Hepatocyte (in vitro differentiated cells): Measurements from ENCODE around the gene HIPK4. TPM values are rescaled to one million over a fixed set of nuclear protein-coding genes. Genes with fewer than 3 reads are reported as not detected.

Experiments
- DNase-seq: peaks from one replicate; pipeline ENCODE4 v3.0.0-alpha.2; 2016; ENCODE audit warnings: low spot score
- H2AFZ ChIP-seq: fragments of 200-600 bp; sonication (generic); 2 replicates; pipeline ENCODE4 v1.6.0; 2016; ENCODE audit warnings: antibody characterized with exemption, mild to moderate bottlenecking
- H3K27ac ChIP-seq: fragments of 200-600 bp; sonication (generic); 2 replicates; pipeline ENCODE4 v1.5.1; 2016; ENCODE audit warnings: mild to moderate bottlenecking
- H3K27me3 ChIP-seq: fragments of 200-600 bp; sonication (generic); 2 replicates; pipeline ENCODE4 v1.6.1; 2016
- H3K36me3 ChIP-seq: fragments of 200-600 bp; sonication (generic); replicated peaks from 2 replicates; pipeline ENCODE4 v1.5.1; 2016; ENCODE audit warnings: low read depth; ENCODE audit not compliant: insufficient read depth
- H3K4me1 ChIP-seq: fragments of 200-600 bp; sonication (generic); 2 replicates; pipeline ENCODE4 v1.5.1; 2016; ENCODE audit warnings: mild to moderate bottlenecking, moderate library complexity; ENCODE audit not compliant: insufficient read depth
- H3K4me2 ChIP-seq: fragments of 200-600 bp; sonication (generic); 2 replicates; pipeline ENCODE4 v1.6.0; 2016
- H3K4me3 ChIP-seq: fragments of 200-600 bp; sonication (generic); 2 replicates; pipeline ENCODE4 v1.5.1; 2016; ENCODE audit warnings: mild to moderate bottlenecking
- H3K79me2 ChIP-seq: fragments of 200-600 bp; sonication (generic); 2 replicates; pipeline ENCODE4 v1.6.0; 2017; ENCODE audit warnings: mild to moderate bottlenecking
- H3K9me2 ChIP-seq: fragments of 200-600 bp; sonication (generic); replicated peaks from 2 replicates; pipeline ENCODE4 v1.6.0; 2017; ENCODE audit warnings: mild to moderate bottlenecking; ENCODE audit not compliant: insufficient read depth
- H3K9me3 ChIP-seq: fragments of 200-600 bp; sonication (generic); 2 replicates; pipeline ENCODE4 v1.5.1; 2016; ENCODE audit warnings: low read depth, mild to moderate bottlenecking
- H4K20me1 ChIP-seq: fragments of 200-600 bp; sonication (generic); 2 replicates; pipeline ENCODE4 v1.6.0; 2016; ENCODE audit warnings: mild to moderate bottlenecking; ENCODE audit not compliant: insufficient read depth, poor library complexity, severe bottlenecking
- EZH2 ChIP-seq: fragments of 200-600 bp; sonication (generic); IDR thresholded peaks from 2 replicates; pipeline ENCODE4 v1.6.1; 2016; ENCODE audit warnings: antibody characterized with exemption, mild to moderate bottlenecking, borderline replicate concordance
- EZH2phosphoT487 ChIP-seq: fragments of 200-600 bp; sonication (generic); IDR thresholded peaks from one replicate; pipeline ENCODE4 v1.6.1; 2018; ENCODE audit warnings: antibody characterized with exemption, mild to moderate bottlenecking, low read depth, moderate library complexity; ENCODE audit not compliant: unreplicated experiment, severe bottlenecking
- WGBS: methylation state at CpG from one replicate; pipeline ENCODE4 v1.1.6; 2016; ENCODE audit warnings: low lambda C conversion rate; ENCODE audit errors: missing lambda C conversion rate; 5-methylcytosine and 5-hydroxymethylcytosine counted together
- polyA plus RNA-seq: library from polyadenylated mRNA; unstranded; fragments of >200 nt; fragmentation: Nextera tagmentation; extraction: Ambion mirVana; gene quantifications from 2 replicates; pipeline ENCODE4 v1.2.1, GENCODE V29; 2016
- total RNA-seq: library from RNA; depleted of rRNA; stranded (reverse); fragments of >200 nt; gene quantifications from 2 replicates; pipeline ENCODE4 v1.2.3, GENCODE V29; 2014
- TF ChIP-seq, protein P1 (sequence below): fragments of 200-600 bp; sonication (generic); IDR thresholded peaks from 2 replicates; pipeline ENCODE4 v1.5.1; 2016; ENCODE audit warnings: antibody characterized with exemption, mild to moderate bottlenecking; ENCODE audit not compliant: poor library complexity

HIPK4 gene
- total and polyA plus RNA-seq, 2 experiments from 2014 or later, result 0.07 to 0.13 TPM

DNA sequence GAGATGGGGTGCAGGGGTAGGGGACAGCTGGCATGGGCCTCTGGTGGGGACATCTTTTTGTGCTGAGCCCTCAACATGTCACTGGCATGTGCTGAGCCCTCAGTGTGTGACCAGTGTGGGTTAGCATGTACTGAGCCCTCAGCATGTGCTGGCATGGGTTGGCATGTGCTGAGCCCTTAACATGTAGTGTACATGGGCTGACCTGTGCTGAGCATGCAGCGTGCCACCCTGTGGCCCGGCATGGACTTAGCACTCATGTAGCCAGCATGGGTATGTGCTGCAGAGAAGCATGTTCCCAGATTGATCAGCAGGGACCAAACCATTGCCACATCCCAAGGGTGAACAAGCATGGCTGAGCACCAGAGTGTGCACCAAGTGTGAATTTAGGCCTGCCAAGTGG, 11.5 kb downstream of the HIPK4 start:
- Histone ChIP-seq H3K27ac (no peak overlapping the region), H4K20me1 (no peaks in the 10 kb centered on the region), H3K4me3 (no peak overlapping the region), H2AFZ (no peak overlapping the region), H3K79me2 (no peaks in the 10 kb centered on the region), H3K4me2 (no peak overlapping the region), H3K27me3 (no peaks in the 10 kb centered on the region), H3K36me3 (no peaks in the 10 kb centered on the region), H3K9me2 (no peaks in the 10 kb centered on the region), H3K4me1 (no peaks in the 10 kb centered on the region), H3K9me3 (no peaks in the 10 kb centered on the region)
- WGBS, result 90% methylated on average over 2 of the region's 2 CpGs
- DNase-seq, result no peak
- TF ChIP-seq, protein P1, sequence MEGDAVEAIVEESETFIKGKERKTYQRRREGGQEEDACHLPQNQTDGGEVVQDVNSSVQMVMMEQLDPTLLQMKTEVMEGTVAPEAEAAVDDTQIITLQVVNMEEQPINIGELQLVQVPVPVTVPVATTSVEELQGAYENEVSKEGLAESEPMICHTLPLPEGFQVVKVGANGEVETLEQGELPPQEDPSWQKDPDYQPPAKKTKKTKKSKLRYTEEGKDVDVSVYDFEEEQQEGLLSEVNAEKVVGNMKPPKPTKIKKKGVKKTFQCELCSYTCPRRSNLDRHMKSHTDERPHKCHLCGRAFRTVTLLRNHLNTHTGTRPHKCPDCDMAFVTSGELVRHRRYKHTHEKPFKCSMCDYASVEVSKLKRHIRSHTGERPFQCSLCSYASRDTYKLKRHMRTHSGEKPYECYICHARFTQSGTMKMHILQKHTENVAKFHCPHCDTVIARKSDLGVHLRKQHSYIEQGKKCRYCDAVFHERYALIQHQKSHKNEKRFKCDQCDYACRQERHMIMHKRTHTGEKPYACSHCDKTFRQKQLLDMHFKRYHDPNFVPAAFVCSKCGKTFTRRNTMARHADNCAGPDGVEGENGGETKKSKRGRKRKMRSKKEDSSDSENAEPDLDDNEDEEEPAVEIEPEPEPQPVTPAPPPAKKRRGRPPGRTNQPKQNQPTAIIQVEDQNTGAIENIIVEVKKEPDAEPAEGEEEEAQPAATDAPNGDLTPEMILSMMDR, result no peak
- no peak for TF ChIP-seq EZH2phosphoT487
- no peak for TF ChIP-seq EZH2

DNA sequence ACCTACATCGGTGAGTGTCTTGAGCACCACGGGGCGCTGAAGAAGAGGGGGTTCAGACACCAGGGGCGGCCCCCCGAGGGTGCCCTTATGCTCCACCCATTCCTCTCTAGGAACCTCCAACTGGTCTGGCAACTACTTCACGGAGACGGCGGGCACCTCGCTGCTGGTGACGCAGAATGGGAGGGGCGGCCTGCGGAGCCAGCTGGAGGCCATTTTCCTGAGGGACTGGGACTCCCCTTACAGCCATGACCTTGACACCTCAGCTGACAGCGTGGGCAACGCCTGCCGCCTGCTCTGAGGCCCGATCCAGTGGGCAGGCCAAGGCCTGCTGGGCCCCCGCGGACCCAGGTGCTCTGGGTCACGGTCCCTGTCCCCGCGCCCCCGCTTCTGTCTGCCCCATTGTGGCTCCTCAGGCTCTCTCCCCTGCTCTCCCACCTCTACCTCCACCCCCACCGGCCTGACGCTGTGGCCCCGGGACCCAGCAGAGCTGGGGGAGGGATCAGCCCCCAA, 12.1 kb downstream of the HIPK4 start:
- TF ChIP-seq EZH2phosphoT487 (no peak), EZH2 (no peak)
- TF ChIP-seq, protein P1, result no peak
- Histone ChIP-seq H3K36me3 (no peaks in the 10 kb centered on the region), H3K4me3 (no peak overlapping the region), H3K27me3 (no peaks in the 10 kb centered on the region), H4K20me1 (no peaks in the 10 kb centered on the region), H3K4me2 (no peak overlapping the region), H3K4me1 (no peaks in the 10 kb centered on the region), H3K27ac (no peak overlapping the region), H3K79me2 (no peaks in the 10 kb centered on the region), H3K9me3 (no peaks in the 10 kb centered on the region), H3K9me2 (no peaks in the 10 kb centered on the region), H2AFZ (no peak overlapping the region)
- DNase-seq, result no peak
- 96% methylated on average over 24 of the region's 25 CpGs for whole genome bisulfite sequencing

DNA sequence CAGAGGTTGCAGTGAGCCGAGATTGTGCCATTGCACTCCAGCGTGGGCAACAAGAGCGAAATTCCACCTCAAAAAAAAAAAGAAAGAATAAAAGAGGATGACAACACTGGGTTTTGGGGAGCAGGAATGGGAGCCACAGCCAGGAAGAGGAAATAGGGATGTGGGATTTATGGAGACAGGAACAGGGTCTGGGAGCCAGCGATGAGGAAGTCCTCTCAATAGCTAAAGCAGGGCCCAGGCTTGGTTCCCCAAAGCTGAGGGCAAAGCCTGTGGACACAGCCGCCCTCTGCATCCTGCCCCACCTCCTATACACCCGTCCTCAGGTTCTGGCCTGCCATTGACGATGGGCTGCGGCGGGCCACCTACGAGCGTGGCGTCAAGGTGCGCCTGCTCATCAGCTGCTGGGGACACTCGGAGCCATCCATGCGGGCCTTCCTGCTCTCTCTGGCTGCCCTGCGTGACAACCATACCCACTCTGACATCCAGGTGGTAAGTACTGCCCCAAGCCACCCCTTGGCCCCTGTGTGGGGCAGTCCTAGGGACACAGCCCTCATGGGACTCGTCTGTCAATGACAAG, 13.6 kb downstream of the HIPK4 start:
- TF ChIP-seq EZH2 (no peak), EZH2phosphoT487 (no peak)
- TF ChIP-seq, protein P1, result no peak
- Histone ChIP-seq H3K36me3 (no peaks in the 10 kb centered on the region), H3K79me2 (no peaks in the 10 kb centered on the region), H3K9me3 (no peaks in the 10 kb centered on the region), H4K20me1 (no peaks in the 10 kb centered on the region), H3K27ac (no peak overlapping the region), H2AFZ (no peak overlapping the region), H3K4me2 (no peak overlapping the region), H3K9me2 (no peaks in the 10 kb centered on the region), H3K4me3 (no peak overlapping the region), H3K27me3 (no peaks in the 10 kb centered on the region), H3K4me1 (no peaks in the 10 kb centered on the region)
- WGBS, result 98% methylated on average over 17 of the region's 17 CpGs
- DNase-seq, result no peak
